Measurements from ENCODE around the gene ZYG11A. TPM values are rescaled to one million over a fixed set of nuclear protein-coding genes. Genes with fewer than 3 reads are reported as not detected.

Gene ZYG11A
- total RNA-seq, 4 donors from 2014 or later: not detected

DNA sequence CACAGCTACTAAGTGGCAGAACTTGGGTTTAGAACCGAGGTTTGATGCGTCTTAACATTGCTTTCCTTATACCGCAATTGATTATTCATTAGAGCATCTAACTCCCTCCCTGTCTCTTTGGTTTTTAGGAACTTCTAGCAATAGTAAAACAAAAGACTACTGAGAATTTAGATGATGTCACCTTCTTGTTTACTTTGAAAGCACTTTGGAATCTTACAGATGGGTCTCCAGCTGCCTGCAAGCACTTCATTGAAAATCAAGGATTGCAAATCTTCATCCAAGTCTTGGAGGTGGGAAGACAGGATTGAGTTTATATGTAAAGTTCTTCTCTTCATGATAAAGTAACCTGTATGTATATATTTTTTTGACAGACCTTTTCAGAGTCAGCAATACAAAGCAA lies 35.0 kb downstream of the ZYG11A start:
- H3K27ac ChIP-seq: no peak overlapping the region
- no peak for TF ChIP-seq EP300 (IDR thresholded peaks at IDR 0.05)
- no peak for ATAC-seq
- H3K27me3 ChIP-seq: no peaks in the 10 kb centered on the region
- WGBS, 2 donors (ENCODE audit: low coverage in 1 of 2): 77 to 79% methylated on average over 3 of the region's 3 CpGs
- H3K9me3 ChIP-seq: no peaks in the 10 kb centered on the region
- no peak overlapping the region for H3K4me3 ChIP-seq
- H3K4me1 ChIP-seq: no peaks in the 10 kb centered on the region
- no peaks in the 10 kb centered on the region for H3K36me3 ChIP-seq

- WGBS, 2 donors (ENCODE audit: low coverage in 1 of 2): 100% methylated on average over 2 of the region's 2 CpGs; no CpG with 5 or more reads in 1 of the 2 donors
- Histone ChIP-seq H3K4me1 (no peaks in the 10 kb centered on the region), H3K27me3 (no peaks in the 10 kb centered on the region), H3K9me3 (no peaks in the 10 kb centered on the region), H3K27ac (no peak overlapping the region), H3K4me3 (no peak overlapping the region), H3K36me3 (no peaks in the 10 kb centered on the region)
- no peak for TF ChIP-seq POLR2AphosphoS5 (IDR thresholded peaks at IDR 0.05)
- TF ChIP-seq, protein P1, sequence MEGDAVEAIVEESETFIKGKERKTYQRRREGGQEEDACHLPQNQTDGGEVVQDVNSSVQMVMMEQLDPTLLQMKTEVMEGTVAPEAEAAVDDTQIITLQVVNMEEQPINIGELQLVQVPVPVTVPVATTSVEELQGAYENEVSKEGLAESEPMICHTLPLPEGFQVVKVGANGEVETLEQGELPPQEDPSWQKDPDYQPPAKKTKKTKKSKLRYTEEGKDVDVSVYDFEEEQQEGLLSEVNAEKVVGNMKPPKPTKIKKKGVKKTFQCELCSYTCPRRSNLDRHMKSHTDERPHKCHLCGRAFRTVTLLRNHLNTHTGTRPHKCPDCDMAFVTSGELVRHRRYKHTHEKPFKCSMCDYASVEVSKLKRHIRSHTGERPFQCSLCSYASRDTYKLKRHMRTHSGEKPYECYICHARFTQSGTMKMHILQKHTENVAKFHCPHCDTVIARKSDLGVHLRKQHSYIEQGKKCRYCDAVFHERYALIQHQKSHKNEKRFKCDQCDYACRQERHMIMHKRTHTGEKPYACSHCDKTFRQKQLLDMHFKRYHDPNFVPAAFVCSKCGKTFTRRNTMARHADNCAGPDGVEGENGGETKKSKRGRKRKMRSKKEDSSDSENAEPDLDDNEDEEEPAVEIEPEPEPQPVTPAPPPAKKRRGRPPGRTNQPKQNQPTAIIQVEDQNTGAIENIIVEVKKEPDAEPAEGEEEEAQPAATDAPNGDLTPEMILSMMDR (IDR thresholded peaks at IDR 0.05): no peak
- TF ChIP-seq POLR2A (IDR thresholded peaks at IDR 0.05): no peak
- TF ChIP-seq EP300 (IDR thresholded peaks at IDR 0.05): no peak
- no peak for ATAC-seq
Observed at GRCh38 chr1:52880206-52880605, 37.6 kb downstream of the ZYG11A start.

GRCh38 chr1:52887483-52887882 lies 44.9 kb downstream of the ZYG11A start:
- WGBS, 2 donors (ENCODE audit: low coverage in 1 of 2): 88 to 90% methylated on average over 3 to 4 of the region's 4 CpGs
- no peak overlapping the region for H3K27ac ChIP-seq

DNA sequence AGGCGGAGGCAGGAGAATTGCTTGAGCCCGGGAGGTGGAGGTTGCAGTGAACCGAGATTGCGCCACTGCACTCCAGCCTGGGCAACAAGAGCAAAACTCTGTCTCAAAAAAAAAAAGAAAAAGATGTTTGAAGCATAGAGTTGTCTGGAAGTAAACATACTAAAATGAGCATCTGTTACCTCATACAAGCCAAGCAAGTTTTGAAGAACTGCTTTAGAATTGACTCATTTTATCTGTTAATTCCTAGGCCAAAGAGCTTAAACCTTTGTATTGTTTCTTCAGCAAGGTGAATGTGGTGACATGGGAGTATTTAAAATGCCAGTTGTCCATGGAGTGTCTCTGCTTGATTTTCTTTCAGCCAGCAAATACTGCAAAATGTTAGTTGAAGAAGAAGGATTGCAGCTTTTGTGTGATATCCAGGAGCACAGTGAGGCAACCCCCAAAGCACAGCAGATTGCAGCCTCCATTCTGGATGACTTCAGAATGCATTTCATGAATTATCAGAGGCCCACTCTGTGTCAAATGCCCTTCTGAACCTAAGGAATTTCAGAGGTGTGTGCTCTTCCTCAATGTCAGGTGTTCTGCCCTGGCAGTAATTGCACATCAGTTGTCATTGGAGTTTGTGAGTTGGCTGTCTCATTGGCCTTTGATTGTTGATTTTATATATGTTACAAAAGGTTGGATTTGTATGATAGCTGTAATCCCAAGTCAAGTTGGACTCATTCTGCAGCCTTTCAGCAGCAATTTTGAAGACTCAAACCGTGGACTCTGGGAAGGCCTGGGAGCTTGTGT lies 50.1 kb downstream of the ZYG11A start:
- no peaks in the 10 kb centered on the region for H3K4me1 ChIP-seq
- TF ChIP-seq, protein P1 (IDR thresholded peaks at IDR 0.05): no peak
- TF ChIP-seq EP300 (IDR thresholded peaks at IDR 0.05) (no peak), POLR2A (IDR thresholded peaks at IDR 0.05) (no peak), POLR2AphosphoS5 (IDR thresholded peaks at IDR 0.05) (no peak)
- no peak overlapping the region for H3K27ac ChIP-seq
- peaks cover 0 to 26% of the 10 kb centered on the region in 2 donors for H3K36me3 ChIP-seq
- H3K9me3 ChIP-seq: no peaks in the 10 kb centered on the region
- ATAC-seq: no peak
- H3K27me3 ChIP-seq: no peaks in the 10 kb centered on the region
- H3K4me3 ChIP-seq: no peak overlapping the region
- WGBS, 2 donors (ENCODE audit: low coverage in 1 of 2): 96 to 100% methylated on average over 5 of the region's 5 CpGs

More at GRCh38 chr1:52887483-52887882, 44.9 kb downstream of the ZYG11A start:
- H3K4me1 ChIP-seq: no peaks in the 10 kb centered on the region
- no peaks in the 10 kb centered on the region for H3K27me3 ChIP-seq
- no peaks in the 10 kb centered on the region for H3K9me3 ChIP-seq
- H3K36me3 ChIP-seq: no peaks in the 10 kb centered on the region
- no peak for TF ChIP-seq EP300 (IDR thresholded peaks at IDR 0.05)
- TF ChIP-seq, protein P1 (IDR thresholded peaks at IDR 0.05): no peak
- TF ChIP-seq POLR2A (IDR thresholded peaks at IDR 0.05): no peak
- no peak for TF ChIP-seq POLR2AphosphoS5 (IDR thresholded peaks at IDR 0.05)
- no peak for ATAC-seq
- no peak overlapping the region for H3K4me3 ChIP-seq

- no peak overlapping the region for H3K4me3 ChIP-seq
- no peak overlapping the region for H3K27ac ChIP-seq
- no peaks in the 10 kb centered on the region for H3K27me3 ChIP-seq
- H3K9me3 ChIP-seq: no peaks in the 10 kb centered on the region
- ATAC-seq: no peak
- no peaks in the 10 kb centered on the region for H3K4me1 ChIP-seq
- H3K36me3 ChIP-seq: peaks cover 0 to 48% of the 10 kb centered on the region in 2 donors
- TF ChIP-seq POLR2AphosphoS5 (IDR thresholded peaks at IDR 0.05): no peak
- TF ChIP-seq POLR2A (IDR thresholded peaks at IDR 0.05): no peak
- 12% methylated on average over 4 of the region's 4 CpGs; no CpG with 5 or more reads in 1 of the 2 donors for WGBS, 2 donors (ENCODE audit: low coverage in 1 of 2)
Observed at GRCh38 chr1:52899445-52899894, 56.9 kb downstream of the ZYG11A start.

DNA sequence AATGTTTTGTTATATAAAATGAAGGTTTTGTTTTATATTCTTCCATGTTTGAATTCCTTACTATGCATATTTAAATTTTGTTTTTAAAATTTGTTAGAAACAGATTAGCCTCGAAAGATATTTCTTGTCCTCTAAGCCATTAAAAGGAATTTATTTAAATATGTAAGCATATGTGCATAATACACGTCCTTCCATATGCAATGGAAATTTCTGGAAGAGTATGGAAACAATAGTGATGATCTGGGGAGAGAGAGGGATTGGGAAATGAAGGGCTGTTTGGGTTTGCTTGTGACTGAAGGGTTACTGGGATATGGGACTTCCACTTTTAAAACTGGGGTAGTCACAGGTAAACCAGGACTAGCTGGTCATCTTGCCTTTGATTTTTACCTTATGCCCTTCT lies 57.8 kb downstream of the ZYG11A start:
- ATAC-seq: no peak
- no peak overlapping the region for H3K27ac ChIP-seq
- H3K4me3 ChIP-seq: no peak overlapping the region
- no peaks in the 10 kb centered on the region for H3K9me3 ChIP-seq
- H3K36me3 ChIP-seq: peaks cover 0 to 48% of the 10 kb centered on the region in 2 donors
- H3K4me1 ChIP-seq: peaks cover 0 to 6% (median 0%) of the 10 kb centered on the region in 3 donors
- H3K27me3 ChIP-seq: no peaks in the 10 kb centered on the region
- TF ChIP-seq POLR2A (IDR thresholded peaks at IDR 0.05) (no peak), POLR2AphosphoS5 (IDR thresholded peaks at IDR 0.05) (no peak), EP300 (IDR thresholded peaks at IDR 0.05) (no peak)
- TF ChIP-seq, protein P1 (IDR thresholded peaks at IDR 0.05): no peak
- 71 to 82% methylated on average over 2 of the region's 2 CpGs for WGBS, 2 donors (ENCODE audit: low coverage in 1 of 2)
